OCI-LY3 (cell line): ENCODE data around the gene WDSUB1.

ENCODE experiments used
- CTCF ChIP-seq: fragments of 200-600, 300-600 bp; sonication (generic); IDR thresholded peaks from 2 replicates; pipeline ENCODE4 v1.5.1; 2014; ENCODE audit warnings: antibody characterized with exemption, low read length, low read depth
- EZH2phosphoT487 ChIP-seq: fragments of 200-600 bp; shearing (Covaris generic); IDR thresholded peaks from 2 replicates; pipeline ENCODE4 v1.6.1; 2018; ENCODE audit warnings: antibody characterized with exemption, mixed run types, low read depth

- TF ChIP-seq CTCF (no peak), EZH2phosphoT487 (no peak)
Observed at GRCh38 chr2:159243529-159243928, 43.0 kb downstream of the WDSUB1 start.
